ENCODE results near the gene PCDHA11. TPM values are rescaled to one million over a fixed set of nuclear protein-coding genes. Genes with fewer than 3 reads are reported as not detected.

Gene PCDHA11, protein sequence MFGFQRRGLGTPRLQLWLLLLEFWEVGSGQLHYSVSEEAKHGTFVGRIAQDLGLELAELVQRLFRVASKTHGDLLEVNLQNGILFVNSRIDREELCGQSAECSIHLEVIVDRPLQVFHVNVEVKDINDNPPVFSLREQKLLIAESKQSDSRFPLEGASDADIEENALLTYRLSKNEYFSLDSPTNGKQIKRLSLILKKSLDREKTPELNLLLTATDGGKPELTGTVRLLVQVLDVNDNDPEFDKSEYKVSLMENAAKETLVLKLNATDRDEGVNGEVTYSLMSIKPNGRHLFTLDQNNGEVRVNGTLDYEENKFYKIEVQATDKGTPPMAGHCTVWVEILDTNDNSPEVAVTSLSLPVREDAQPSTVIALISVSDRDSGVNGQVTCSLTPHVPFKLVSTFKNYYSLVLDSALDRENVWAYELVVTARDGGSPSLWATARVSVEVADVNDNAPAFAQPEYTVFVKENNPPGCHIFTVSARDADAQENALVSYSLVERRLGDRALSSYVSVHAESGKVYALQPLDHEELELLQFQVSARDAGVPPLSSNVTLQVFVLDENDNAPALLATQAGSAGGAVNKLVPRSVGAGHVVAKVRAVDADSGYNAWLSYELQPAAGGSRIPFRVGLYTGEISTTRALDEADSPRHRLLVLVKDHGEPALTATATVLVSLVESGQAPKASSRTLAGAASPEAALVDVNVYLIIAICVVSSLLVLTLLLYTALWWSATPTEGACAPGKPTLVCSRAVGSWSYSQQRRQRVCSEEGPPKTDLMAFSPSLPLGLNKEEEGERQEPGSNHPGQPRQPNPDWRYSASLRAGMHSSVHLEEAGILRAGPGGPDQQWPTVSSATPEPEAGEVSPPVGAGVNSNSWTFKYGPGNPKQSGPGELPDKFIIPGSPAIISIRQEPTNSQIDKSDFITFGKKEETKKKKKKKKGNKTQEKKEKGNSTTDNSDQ
- total RNA-seq (2016; rRNA removed; fragmentation: Illumina TruSeq; extraction: Trizol) (0.07 and 0.29 TPM in 2 replicates), polyA plus RNA-seq (2011; rRNA removed) (0.05 TPM in 1 of 2 replicates, not detected in the other), polyA minus RNA-seq (2011; rRNA and poly(A)+ RNA removed; ENCODE audit: low replicate concordance) (0.07 and 0.40 TPM in 2 replicates), Bru-seq, nascent RNA (not detected), BruChase-seq, experiment 1, labeled RNA remaining after a 6-hour chase (percentile 27 among the genes with signal in this experiment), BruChase-seq, experiment 2, labeled RNA remaining after a 2-hour chase (percentile 3 among the genes with signal in this experiment)
- total RNA-seq (2016; cell fraction: cytosol; rRNA removed; fragmentation: Illumina TruSeq; extraction: Trizol; ENCODE audit: low read depth), result not detected in 2 replicates
- total RNA-seq (2016; cell fraction: insoluble cytoplasmic fraction; rRNA removed; fragmentation: Illumina TruSeq; extraction: Trizol), result 0.11 TPM in 1 of 2 replicates, not detected in the other
- total RNA-seq (2016; cell fraction: membrane; rRNA removed; fragmentation: Illumina TruSeq; extraction: Trizol), result not detected in 2 replicates
- 0.13 and 0.43 TPM in 2 replicates for total RNA-seq (2016; cell fraction: nucleus; rRNA removed; fragmentation: Illumina TruSeq; extraction: Trizol)
- polyA plus RNA-seq (2011; cell fraction: cytosol; rRNA removed), result 0.01 and 0.08 TPM in 2 replicates
- 0.05 and 0.07 TPM in 2 replicates for polyA plus RNA-seq (2011; cell fraction: nucleus; rRNA removed)
- not detected in 2 replicates for polyA plus RNA-seq (2012)
- not detected in 2 replicates for polyA plus RNA-seq (2016; cell fraction: cytosol; fragmentation: Illumina TruSeq; extraction: Trizol; ENCODE audit: low read depth)
- polyA plus RNA-seq (2016; cell fraction: insoluble cytoplasmic fraction; fragmentation: Illumina TruSeq; extraction: Trizol; ENCODE audit: low read depth), result not detected in 2 replicates
- polyA plus RNA-seq (2016; cell fraction: membrane; fragmentation: Illumina TruSeq; extraction: Trizol; ENCODE audit: low read depth), result not detected in 2 replicates
- polyA plus RNA-seq (2016; cell fraction: nucleus; fragmentation: Illumina TruSeq; extraction: Trizol; ENCODE audit: insufficient read depth, low read depth), result 0.18 TPM in 1 of 2 replicates, not detected in the other
- not detected in 2 replicates for polyA minus RNA-seq (2011; cell fraction: cytosol; rRNA and poly(A)+ RNA removed)
- polyA minus RNA-seq (2011; cell fraction: nucleus; rRNA and poly(A)+ RNA removed), result 0.64 and 1.2 TPM in 2 replicates
- long read RNA-seq, experiment 1, result 0 reads
- long read RNA-seq, experiment 2, result 0 reads

DNA sequence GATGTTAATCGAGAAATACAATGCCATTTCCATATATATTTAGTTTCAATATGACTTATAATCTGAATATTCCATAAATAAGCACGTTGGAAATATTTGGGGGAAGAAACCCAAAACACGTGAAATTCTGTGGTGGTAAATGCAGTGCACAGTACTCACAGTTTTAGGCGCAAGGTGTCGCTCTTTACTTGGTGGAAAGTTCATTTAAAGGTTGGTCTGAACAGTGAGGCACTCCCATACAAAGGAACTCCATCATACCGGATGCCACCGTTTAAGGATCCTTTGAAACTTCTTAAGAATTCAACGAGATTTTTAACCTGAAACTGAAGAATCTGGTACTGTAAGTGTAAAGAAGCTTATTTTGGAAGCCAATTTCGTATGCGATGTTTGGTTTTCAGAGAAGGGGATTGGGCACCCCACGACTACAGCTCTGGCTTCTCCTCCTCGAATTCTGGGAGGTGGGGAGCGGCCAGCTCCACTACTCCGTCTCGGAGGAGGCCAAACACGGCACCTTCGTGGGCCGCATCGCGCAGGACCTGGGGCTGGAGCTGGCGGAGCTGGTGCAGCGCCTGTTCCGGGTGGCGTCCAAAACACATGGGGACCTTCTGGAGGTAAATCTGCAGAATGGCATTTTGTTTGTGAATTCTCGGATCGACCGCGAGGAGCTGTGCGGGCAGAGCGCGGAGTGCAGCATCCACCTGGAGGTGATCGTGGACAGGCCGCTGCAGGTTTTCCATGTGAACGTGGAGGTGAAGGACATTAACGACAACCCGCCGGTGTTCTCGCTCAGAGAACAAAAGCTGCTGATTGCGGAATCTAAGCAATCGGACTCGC lies at the start of gene PCDHA11:
Gene PCDHA11, plus strand, starts transcription at position 237 of the 834 bp plus-strand sequence. Its CDS starts 147 bp downstream, at position 384.
- Histone ChIP-seq H3K4me3 (replicated peaks in 1 of 3; ENCODE audit: insufficient read depth in 1 of 3, low read depth in 2 of 3, low read length in 3 of 3) (peak within 1 kb of the TSS in 2 of 3 experiments; percentile 10 to 28; a peak in 1 of 6 replicates), H3K9me3 (ENCODE audit: low read length) (no peaks in the 10 kb centered on the region), H3K27me3 (ENCODE audit: control insufficient read depth in 1 of 2, insufficient read depth in 2 of 2, low read length in 2 of 2) (no peaks in the 10 kb centered on the region), H3K36me3 (replicated peaks in 1 of 2; ENCODE audit: control insufficient read depth in 1 of 2, insufficient read depth in 2 of 2, low read length in 2 of 2) (no peaks in the 10 kb centered on the region), H4K20me1 (ENCODE audit: insufficient read depth, low read length) (no peaks in the 10 kb centered on the region), H3K79me2 (ENCODE audit: insufficient read depth, low read length) (no peaks in the 10 kb centered on the region), H3K27ac (ENCODE audit: extremely low read length, insufficient read depth, low read length) (no peak within 1 kb of the TSS), H3K4me2 (ENCODE audit: low read depth, low read length) (peak within 1 kb of the TSS; percentile 39), H3K9ac (ENCODE audit: insufficient read depth, low read depth, low read length) (no peak within 1 kb of the TSS), H2AFZ (ENCODE audit: low read length) (no peak within 1 kb of the TSS), H3K4me1 (ENCODE audit: insufficient read depth, low read length) (no peaks in the 10 kb centered on the region)
- 34% methylated on average over 32 of the region's 41 CpGs for WGBS (ENCODE audit: low lambda C conversion rate)
- intact Hi-C loops (cut with micrococcal nuclease; ENCODE audit: unreplicated experiment), result loop anchor here (1.0 to 2.0 kb wide), 2 partner anchors 28 to 172 kb away; partner anchors contain the start of gene PCDHA8
- in situ Hi-C loops (cut with HindIII; ENCODE audit: extremely low pct_ligation_motif_present, low pct_unique_long_range_greater_than_20kb), result loop anchor here (5.0 kb wide), 1 partner anchor 173 kb away; no protein-coding TSS in a partner anchor
- ATAC-seq (peak; percentile 97), DNase-seq (ENCODE audit: low spot score) (peak; percentile 45), FAIRE-seq (peak; percentile 60)
- ChIA-PET POLR2A (no interaction called here), CTCF (ENCODE audit: low intra/inter-chr PET ratio, low total read pairs) (interaction anchor here (2.6 kb wide), 1 partner anchor 171 kb away, joined by 34 read pairs; no protein-coding TSS in a partner anchor)
- BruUV-seq (replicated peaks), result no TSS peak
- TF ChIP-seq BRD4 (CRISPR knock-in tag; IDR thresholded peaks at IDR 0.05) (no peak), GABPB1 (CRISPR knock-in tag; IDR thresholded peaks at IDR 0.05) (peak; percentile 38; the same call in 1 of the 2 replicates), CEBPB (IDR thresholded peaks at IDR 0.05; ENCODE audit: borderline replicate concordance, low read depth, low read length) (peak; percentile 61; the same call in 1 of the 2 replicates), STAG1 (CRISPR knock-in tag; IDR thresholded peaks at IDR 0.05) (peak; percentile 74), CEBPG (CRISPR knock-in tag; IDR thresholded peaks at IDR 0.05) (peak; percentile 77), ZNF570 (CRISPR knock-in tag; IDR thresholded peaks at IDR 0.05; ENCODE audit: borderline replicate concordance) (no peak), TBX2 (CRISPR knock-in tag; IDR thresholded peaks at IDR 0.05; ENCODE audit: borderline replicate concordance) (0 out of 2 replicates have a peak, but pooled peaks have one; percentile 34)
- TF ChIP-seq, protein P1, sequence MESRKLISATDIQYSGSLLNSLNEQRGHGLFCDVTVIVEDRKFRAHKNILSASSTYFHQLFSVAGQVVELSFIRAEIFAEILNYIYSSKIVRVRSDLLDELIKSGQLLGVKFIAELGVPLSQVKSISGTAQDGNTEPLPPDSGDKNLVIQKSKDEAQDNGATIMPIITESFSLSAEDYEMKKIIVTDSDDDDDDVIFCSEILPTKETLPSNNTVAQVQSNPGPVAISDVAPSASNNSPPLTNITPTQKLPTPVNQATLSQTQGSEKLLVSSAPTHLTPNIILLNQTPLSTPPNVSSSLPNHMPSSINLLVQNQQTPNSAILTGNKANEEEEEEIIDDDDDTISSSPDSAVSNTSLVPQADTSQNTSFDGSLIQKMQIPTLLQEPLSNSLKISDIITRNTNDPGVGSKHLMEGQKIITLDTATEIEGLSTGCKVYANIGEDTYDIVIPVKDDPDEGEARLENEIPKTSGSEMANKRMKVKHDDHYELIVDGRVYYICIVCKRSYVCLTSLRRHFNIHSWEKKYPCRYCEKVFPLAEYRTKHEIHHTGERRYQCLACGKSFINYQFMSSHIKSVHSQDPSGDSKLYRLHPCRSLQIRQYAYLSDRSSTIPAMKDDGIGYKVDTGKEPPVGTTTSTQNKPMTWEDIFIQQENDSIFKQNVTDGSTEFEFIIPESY (CRISPR knock-in tag; IDR thresholded peaks at IDR 0.05), result peak; percentile 53; the same call in 1 of the 2 replicates
- TF ChIP-seq, protein P2, sequence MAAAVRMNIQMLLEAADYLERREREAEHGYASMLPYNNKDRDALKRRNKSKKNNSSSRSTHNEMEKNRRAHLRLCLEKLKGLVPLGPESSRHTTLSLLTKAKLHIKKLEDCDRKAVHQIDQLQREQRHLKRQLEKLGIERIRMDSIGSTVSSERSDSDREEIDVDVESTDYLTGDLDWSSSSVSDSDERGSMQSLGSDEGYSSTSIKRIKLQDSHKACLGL (CRISPR knock-in tag; IDR thresholded peaks at IDR 0.05), result no peak
- TF ChIP-seq, protein P3, sequence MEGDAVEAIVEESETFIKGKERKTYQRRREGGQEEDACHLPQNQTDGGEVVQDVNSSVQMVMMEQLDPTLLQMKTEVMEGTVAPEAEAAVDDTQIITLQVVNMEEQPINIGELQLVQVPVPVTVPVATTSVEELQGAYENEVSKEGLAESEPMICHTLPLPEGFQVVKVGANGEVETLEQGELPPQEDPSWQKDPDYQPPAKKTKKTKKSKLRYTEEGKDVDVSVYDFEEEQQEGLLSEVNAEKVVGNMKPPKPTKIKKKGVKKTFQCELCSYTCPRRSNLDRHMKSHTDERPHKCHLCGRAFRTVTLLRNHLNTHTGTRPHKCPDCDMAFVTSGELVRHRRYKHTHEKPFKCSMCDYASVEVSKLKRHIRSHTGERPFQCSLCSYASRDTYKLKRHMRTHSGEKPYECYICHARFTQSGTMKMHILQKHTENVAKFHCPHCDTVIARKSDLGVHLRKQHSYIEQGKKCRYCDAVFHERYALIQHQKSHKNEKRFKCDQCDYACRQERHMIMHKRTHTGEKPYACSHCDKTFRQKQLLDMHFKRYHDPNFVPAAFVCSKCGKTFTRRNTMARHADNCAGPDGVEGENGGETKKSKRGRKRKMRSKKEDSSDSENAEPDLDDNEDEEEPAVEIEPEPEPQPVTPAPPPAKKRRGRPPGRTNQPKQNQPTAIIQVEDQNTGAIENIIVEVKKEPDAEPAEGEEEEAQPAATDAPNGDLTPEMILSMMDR (CRISPR knock-in tag; IDR thresholded peaks at IDR 0.05), result peak; percentile 73

Data from HepG2 (cell line).